ENCODE data around the gene STPG4. TPM values are rescaled to one million over a fixed set of nuclear protein-coding genes. Genes with fewer than 3 reads are reported as not detected.

STPG4 gene
- total RNA-seq, 1 experiment from 2014 or later: 10.6 TPM

DNA sequence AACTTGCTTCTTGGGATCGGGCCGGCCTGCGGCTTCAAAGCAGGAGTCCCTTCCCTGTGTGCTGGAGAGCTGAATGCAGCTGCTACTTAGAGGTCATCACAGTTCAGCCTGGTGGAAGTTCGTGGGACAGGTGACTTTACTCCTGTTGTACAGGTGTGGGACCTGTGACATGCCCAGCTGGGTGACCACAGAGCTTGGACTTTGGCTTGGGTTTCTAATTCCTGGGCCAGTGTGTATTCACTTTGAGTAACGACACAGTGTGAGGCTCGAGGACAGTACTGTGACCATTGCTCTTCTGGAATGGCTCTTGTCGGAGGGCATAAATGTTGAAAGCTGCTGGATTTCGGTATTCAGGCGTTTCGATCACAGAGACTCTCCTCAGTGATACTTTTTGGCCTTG, 114.5 kb downstream of the STPG4 start:
- Histone ChIP-seq H3K4me1 (ENCODE audit: control insufficient read depth in 1 of 2, insufficient read depth in 2 of 2, low read length in 2 of 2) (peaks cover 62 to 93% of the 10 kb centered on the region in 2 experiments), H3K9me3 (ENCODE audit: control insufficient read depth in 1 of 2, insufficient read depth in 1 of 2, low read depth in 1 of 2, low read length in 2 of 2) (no peaks in the 10 kb centered on the region), H3K4me3 (replicated peaks in 1 of 2; ENCODE audit: low read depth in 1 of 2, low read length in 2 of 2) (no peak overlapping the region), H2AFZ (ENCODE audit: low read depth, low read length, poor library complexity, severe bottlenecking) (no peak overlapping the region), H3K4me2 (ENCODE audit: low read length) (no peak overlapping the region), H3K79me2 (ENCODE audit: insufficient read depth, low read length) (no peaks in the 10 kb centered on the region), H3K9me2 (ENCODE audit: insufficient read depth) (no peaks in the 10 kb centered on the region), H3K27ac (ENCODE audit: low read depth, low read length) (no peak overlapping the region), H3K27me3 (ENCODE audit: insufficient read depth, low read length) (no peaks in the 10 kb centered on the region), H3K36me3 (ENCODE audit: control insufficient read depth in 1 of 2, insufficient read depth in 2 of 2, low read length in 2 of 2) (no peaks in the 10 kb centered on the region), H3K9ac (ENCODE audit: low read length) (peak overlapping the region; percentile 12; the same call in 1 of the 2 replicates), H4K20me1 (ENCODE audit: insufficient read depth) (no peaks in the 10 kb centered on the region)
- CTCF ChIA-PET: no interaction called here
- BruUV-seq (replicated peaks): no TSS peak
- TF ChIP-seq, protein P1, sequence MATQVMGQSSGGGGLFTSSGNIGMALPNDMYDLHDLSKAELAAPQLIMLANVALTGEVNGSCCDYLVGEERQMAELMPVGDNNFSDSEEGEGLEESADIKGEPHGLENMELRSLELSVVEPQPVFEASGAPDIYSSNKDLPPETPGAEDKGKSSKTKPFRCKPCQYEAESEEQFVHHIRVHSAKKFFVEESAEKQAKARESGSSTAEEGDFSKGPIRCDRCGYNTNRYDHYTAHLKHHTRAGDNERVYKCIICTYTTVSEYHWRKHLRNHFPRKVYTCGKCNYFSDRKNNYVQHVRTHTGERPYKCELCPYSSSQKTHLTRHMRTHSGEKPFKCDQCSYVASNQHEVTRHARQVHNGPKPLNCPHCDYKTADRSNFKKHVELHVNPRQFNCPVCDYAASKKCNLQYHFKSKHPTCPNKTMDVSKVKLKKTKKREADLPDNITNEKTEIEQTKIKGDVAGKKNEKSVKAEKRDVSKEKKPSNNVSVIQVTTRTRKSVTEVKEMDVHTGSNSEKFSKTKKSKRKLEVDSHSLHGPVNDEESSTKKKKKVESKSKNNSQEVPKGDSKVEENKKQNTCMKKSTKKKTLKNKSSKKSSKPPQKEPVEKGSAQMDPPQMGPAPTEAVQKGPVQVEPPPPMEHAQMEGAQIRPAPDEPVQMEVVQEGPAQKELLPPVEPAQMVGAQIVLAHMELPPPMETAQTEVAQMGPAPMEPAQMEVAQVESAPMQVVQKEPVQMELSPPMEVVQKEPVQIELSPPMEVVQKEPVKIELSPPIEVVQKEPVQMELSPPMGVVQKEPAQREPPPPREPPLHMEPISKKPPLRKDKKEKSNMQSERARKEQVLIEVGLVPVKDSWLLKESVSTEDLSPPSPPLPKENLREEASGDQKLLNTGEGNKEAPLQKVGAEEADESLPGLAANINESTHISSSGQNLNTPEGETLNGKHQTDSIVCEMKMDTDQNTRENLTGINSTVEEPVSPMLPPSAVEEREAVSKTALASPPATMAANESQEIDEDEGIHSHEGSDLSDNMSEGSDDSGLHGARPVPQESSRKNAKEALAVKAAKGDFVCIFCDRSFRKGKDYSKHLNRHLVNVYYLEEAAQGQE (IDR thresholded peaks at IDR 0.05; ENCODE audit: low read depth): no peak
- TF ChIP-seq ZFX (IDR thresholded peaks at IDR 0.05): 0 out of 2 replicates have a peak, but pooled peaks have one; percentile 2
- DNase-seq (ENCODE audit: low read depth, low spot score) (no peak), ATAC-seq (no peak)
- RAD21 ChIA-PET (ENCODE audit: low non-redundant PET in 1 of 2, low total read pairs in 2 of 2, uncharacterized antibody in 2 of 2, unreplicated experiment in 2 of 2): no interaction called here
- POLR2A ChIA-PET: no interaction called here
- intact Hi-C loops (cut with micrococcal nuclease): no loop called here

GRCh38 chr2:47039913-47040562, 115.1 kb downstream of the STPG4 start:
- no peak overlapping the region for H3K4me2 ChIP-seq (ENCODE audit: low read length)
- no peaks in the 10 kb centered on the region for H4K20me1 ChIP-seq (ENCODE audit: insufficient read depth)
- no peaks in the 10 kb centered on the region for H3K36me3 ChIP-seq (ENCODE audit: control insufficient read depth in 1 of 2, insufficient read depth in 2 of 2, low read length in 2 of 2)
- intact Hi-C loops (cut with micrococcal nuclease): no loop called here
- DNase-seq (ENCODE audit: low read depth, low spot score) (no peak), ATAC-seq (no peak)
- 0 out of 2 replicates have a peak overlapping the region, but pooled peaks have one; percentile 12 for H3K9ac ChIP-seq (ENCODE audit: low read length)
- no peak overlapping the region for H3K27ac ChIP-seq (ENCODE audit: low read depth, low read length)
- H3K9me2 ChIP-seq (ENCODE audit: insufficient read depth): no peaks in the 10 kb centered on the region
- H3K9me3 ChIP-seq (ENCODE audit: control insufficient read depth in 1 of 2, insufficient read depth in 1 of 2, low read depth in 1 of 2, low read length in 2 of 2): no peaks in the 10 kb centered on the region
- H3K4me1 ChIP-seq (ENCODE audit: control insufficient read depth in 1 of 2, insufficient read depth in 2 of 2, low read length in 2 of 2): peaks cover 64 to 93% of the 10 kb centered on the region in 2 experiments
- no TSS peak for BruUV-seq (replicated peaks)
- no peak overlapping the region for H2AFZ ChIP-seq (ENCODE audit: low read depth, low read length, poor library complexity, severe bottlenecking)
- no peaks in the 10 kb centered on the region for H3K79me2 ChIP-seq (ENCODE audit: insufficient read depth, low read length)
- ChIA-PET RAD21 (ENCODE audit: low non-redundant PET in 1 of 2, low total read pairs in 2 of 2, uncharacterized antibody in 2 of 2, unreplicated experiment in 2 of 2) (no interaction called here), POLR2A (no interaction called here), CTCF (no interaction called here)
- no peak overlapping the region for H3K4me3 ChIP-seq (replicated peaks in 1 of 2; ENCODE audit: low read depth in 1 of 2, low read length in 2 of 2)
- no peaks in the 10 kb centered on the region for H3K27me3 ChIP-seq (ENCODE audit: insufficient read depth, low read length)
- TF ChIP-seq POLR2A (IDR thresholded peaks at IDR 0.05; ENCODE audit: borderline replicate concordance, extremely low read depth, insufficient read depth, insufficient read length) (no peak), POLR2AphosphoS5 (IDR thresholded peaks at IDR 0.05; ENCODE audit: low read depth, low read length) (no peak), ATF3 (IDR thresholded peaks at IDR 0.05) (no peak), ZFX (IDR thresholded peaks at IDR 0.05) (no peak), JUND (IDR thresholded peaks at IDR 0.05) (no peak), SRF (IDR thresholded peaks at IDR 0.05; ENCODE audit: low read depth) (no peak), YY1 (IDR thresholded peaks at IDR 0.05; ENCODE audit: extremely low read depth, insufficient replicate concordance, low read depth, low read length) (no peak)
- TF ChIP-seq, protein P2, sequence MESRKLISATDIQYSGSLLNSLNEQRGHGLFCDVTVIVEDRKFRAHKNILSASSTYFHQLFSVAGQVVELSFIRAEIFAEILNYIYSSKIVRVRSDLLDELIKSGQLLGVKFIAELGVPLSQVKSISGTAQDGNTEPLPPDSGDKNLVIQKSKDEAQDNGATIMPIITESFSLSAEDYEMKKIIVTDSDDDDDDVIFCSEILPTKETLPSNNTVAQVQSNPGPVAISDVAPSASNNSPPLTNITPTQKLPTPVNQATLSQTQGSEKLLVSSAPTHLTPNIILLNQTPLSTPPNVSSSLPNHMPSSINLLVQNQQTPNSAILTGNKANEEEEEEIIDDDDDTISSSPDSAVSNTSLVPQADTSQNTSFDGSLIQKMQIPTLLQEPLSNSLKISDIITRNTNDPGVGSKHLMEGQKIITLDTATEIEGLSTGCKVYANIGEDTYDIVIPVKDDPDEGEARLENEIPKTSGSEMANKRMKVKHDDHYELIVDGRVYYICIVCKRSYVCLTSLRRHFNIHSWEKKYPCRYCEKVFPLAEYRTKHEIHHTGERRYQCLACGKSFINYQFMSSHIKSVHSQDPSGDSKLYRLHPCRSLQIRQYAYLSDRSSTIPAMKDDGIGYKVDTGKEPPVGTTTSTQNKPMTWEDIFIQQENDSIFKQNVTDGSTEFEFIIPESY (IDR thresholded peaks at IDR 0.05; ENCODE audit: extremely low read depth, insufficient replicate concordance, low read length): no peak
- TF ChIP-seq, protein P1 (IDR thresholded peaks at IDR 0.05; ENCODE audit: low read depth): no peak
